ENCODE results near the gene GAREM1.

The GAREM1 gene

DNA sequence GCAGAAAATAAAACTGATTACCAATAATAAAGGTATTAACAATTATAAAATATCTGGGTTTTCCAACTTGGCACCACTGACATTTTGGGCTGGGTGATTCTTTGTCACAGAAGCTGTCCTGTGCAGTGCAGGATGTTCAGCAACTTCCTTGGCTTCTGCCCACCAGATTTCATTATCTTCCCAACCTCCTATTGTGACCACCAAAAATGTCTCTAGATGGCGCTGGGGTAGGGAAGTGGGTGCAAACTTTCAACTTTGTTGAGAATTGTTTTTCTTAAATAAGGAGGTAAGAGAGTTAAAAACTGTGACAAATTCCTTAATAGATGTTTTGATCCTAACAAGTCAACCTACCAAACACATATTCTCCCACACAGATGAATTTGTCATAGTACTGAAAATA, 90.1 kb downstream of the GAREM1 start:
- DNase-seq (ENCODE audit: low spot score) = no peak
- in situ Hi-C loops (cut with MboI; ENCODE audit: low sequenced_read_pairs, unreplicated experiment) = no loop called here
- TF ChIP-seq, protein P1, sequence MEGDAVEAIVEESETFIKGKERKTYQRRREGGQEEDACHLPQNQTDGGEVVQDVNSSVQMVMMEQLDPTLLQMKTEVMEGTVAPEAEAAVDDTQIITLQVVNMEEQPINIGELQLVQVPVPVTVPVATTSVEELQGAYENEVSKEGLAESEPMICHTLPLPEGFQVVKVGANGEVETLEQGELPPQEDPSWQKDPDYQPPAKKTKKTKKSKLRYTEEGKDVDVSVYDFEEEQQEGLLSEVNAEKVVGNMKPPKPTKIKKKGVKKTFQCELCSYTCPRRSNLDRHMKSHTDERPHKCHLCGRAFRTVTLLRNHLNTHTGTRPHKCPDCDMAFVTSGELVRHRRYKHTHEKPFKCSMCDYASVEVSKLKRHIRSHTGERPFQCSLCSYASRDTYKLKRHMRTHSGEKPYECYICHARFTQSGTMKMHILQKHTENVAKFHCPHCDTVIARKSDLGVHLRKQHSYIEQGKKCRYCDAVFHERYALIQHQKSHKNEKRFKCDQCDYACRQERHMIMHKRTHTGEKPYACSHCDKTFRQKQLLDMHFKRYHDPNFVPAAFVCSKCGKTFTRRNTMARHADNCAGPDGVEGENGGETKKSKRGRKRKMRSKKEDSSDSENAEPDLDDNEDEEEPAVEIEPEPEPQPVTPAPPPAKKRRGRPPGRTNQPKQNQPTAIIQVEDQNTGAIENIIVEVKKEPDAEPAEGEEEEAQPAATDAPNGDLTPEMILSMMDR (IDR thresholded peaks at IDR 0.05; ENCODE audit: borderline replicate concordance, control extremely low read depth, extremely low read depth, insufficient read depth, missing control alignments) = no peak

GRCh38 chr18:32379891-32380290, 90.8 kb downstream of the GAREM1 start:
- in situ Hi-C loops (cut with MboI; ENCODE audit: low sequenced_read_pairs, unreplicated experiment) = no loop called here
- TF ChIP-seq, protein P1 (IDR thresholded peaks at IDR 0.05; ENCODE audit: borderline replicate concordance, control extremely low read depth, extremely low read depth, insufficient read depth, missing control alignments) = no peak
- DNase-seq (ENCODE audit: low spot score) = no peak

DNA sequence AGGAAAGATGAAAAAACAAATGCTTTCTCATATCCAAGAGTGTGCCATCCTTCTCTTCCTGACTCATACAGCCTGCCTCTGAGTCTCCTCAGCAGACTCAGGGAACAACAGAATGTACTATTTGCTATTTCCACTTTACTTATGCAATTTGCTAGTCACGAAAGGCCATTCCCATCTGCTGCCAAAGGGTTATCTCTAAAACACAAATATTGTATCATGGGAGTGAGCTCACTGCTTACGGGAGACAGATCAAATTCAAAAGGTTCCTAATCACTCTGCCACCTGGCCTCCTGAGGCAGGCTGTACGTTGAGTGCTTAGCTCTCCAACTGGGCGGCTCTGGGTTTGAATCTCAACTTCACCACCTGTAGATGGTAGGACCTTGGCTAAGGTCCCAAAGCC, 92.0 kb downstream of the GAREM1 start:
- in situ Hi-C loops (cut with MboI; ENCODE audit: low sequenced_read_pairs, unreplicated experiment) = no loop called here
- TF ChIP-seq, protein P1 (IDR thresholded peaks at IDR 0.05; ENCODE audit: borderline replicate concordance, control extremely low read depth, extremely low read depth, insufficient read depth, missing control alignments) = no peak
- DNase-seq (ENCODE audit: low spot score) = no peak

- in situ Hi-C loops (cut with MboI; ENCODE audit: low sequenced_read_pairs, unreplicated experiment) = no loop called here
- DNase-seq (ENCODE audit: low spot score) = no peak
- TF ChIP-seq, protein P1 (IDR thresholded peaks at IDR 0.05; ENCODE audit: borderline replicate concordance, control extremely low read depth, extremely low read depth, insufficient read depth, missing control alignments) = no peak
Observed at GRCh38 chr18:32373995-32374394, 96.7 kb downstream of the GAREM1 start.

DNA sequence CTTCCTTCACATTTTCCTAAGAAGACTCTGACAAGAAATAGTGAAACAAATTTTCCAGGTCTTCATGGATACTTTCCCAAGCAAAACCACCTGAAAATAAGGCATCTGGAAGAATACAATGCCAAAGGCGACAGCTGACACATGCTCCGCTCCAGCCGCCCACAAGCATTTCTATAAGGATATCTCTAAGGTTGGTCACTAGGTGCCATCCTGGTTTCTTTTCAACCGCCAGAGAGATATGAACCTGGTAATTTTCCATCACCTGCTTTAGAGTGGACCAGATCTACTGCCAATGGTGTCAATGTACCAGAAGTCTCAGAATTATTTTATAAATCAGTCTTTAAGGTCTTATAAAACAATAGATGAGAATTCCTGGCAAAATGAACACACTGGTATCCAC, 97.2 kb downstream of the GAREM1 start:
- no peak for DNase-seq (ENCODE audit: low spot score)
- in situ Hi-C loops (cut with MboI; ENCODE audit: low sequenced_read_pairs, unreplicated experiment) = no loop called here

GRCh38 chr18:32372381-32373061, 98.2 kb downstream of the GAREM1 start:
- TF ChIP-seq, protein P1 (IDR thresholded peaks at IDR 0.05; ENCODE audit: borderline replicate concordance, control extremely low read depth, extremely low read depth, insufficient read depth, missing control alignments) = no peak
- no peak for DNase-seq (ENCODE audit: low spot score)
- in situ Hi-C loops (cut with MboI; ENCODE audit: low sequenced_read_pairs, unreplicated experiment) = no loop called here

More for the DNA sequence above, 97.2 kb downstream of the GAREM1 start:
- TF ChIP-seq, protein P1 (IDR thresholded peaks at IDR 0.05; ENCODE audit: borderline replicate concordance, control extremely low read depth, extremely low read depth, insufficient read depth, missing control alignments) = no peak
